HepG2 (cell line): ENCODE results near the gene TIMM17A. TPM values are rescaled to one million over a fixed set of nuclear protein-coding genes. Genes with fewer than 3 reads are reported as not detected.

ENCODE experiments used
- ATAC-seq: fragments of 200-7000 bp; cut with Tn5 transposase; 3 replicates; pipeline ENCODE4 v1.9.1; 2020; ENCODE audit warnings: mild to moderate bottlenecking, moderate library complexity
- BruUV-seq: library from RNA; stranded (reverse); fragments of 400-500 nt; replicated peaks from 2 replicates; lab custom pipeline; 2021; lab: Mats Ljungman, UMichigan
- CTCF ChIA-PET: fragments of 300-600 bp; formaldehyde crosslinking; extraction: SDS; loops from one replicate; lab custom pipeline; 2021; ENCODE audit warnings: low total read pairs, inconsistent platforms, low intra/inter-chr PET ratio; lab: Yijun Ruan, JAX
- POLR2A ChIA-PET: fragments of 350-600 bp; sonication (Branson Sonifier 250); formaldehyde crosslinking; loops from one replicate; lab custom pipeline; 2020; ENCODE audit warnings: antibody characterized with exemption, inconsistent platforms; lab: Yijun Ruan, JAX
- DNase-seq: peaks from one replicate; pipeline ENCODE4 v3.0.0-alpha.2; 2015; ENCODE audit warnings: low spot score
- FAIRE-seq: peaks from 3 replicates; lab custom pipeline; 2011; peaks lifted over from hg19 to GRCh38; lab: Jason Lieb, UNC
- H2AFZ ChIP-seq: one replicate; pipeline ENCODE4 v1.6.1; 2011; ENCODE audit warnings: low read length, inconsistent platforms
- H3K27ac ChIP-seq: fragments of 300-600 bp; 3 replicates; pipeline ENCODE4 v1.8.0; 2011; ENCODE audit warnings: mixed run types, mild to moderate bottlenecking, mixed read lengths, low read length, inconsistent platforms; ENCODE audit not compliant: insufficient read depth; ENCODE audit errors: extremely low read length
- H3K27me3 ChIP-seq, 2 experiments: fragments of 200-600 bp in 1 of 2; 2 replicates in 1 of 2; 3 replicates in 1 of 2; pipeline versions ENCODE4 v1.6.0 to v1.8.0; 2011; ENCODE audit warnings: low read length in 2 of 2, mild to moderate bottlenecking in 2 of 2, moderate library complexity in 2 of 2, inconsistent platforms in 1 of 2; ENCODE audit not compliant: insufficient read depth in 2 of 2, control insufficient read depth in 1 of 2
- H3K36me3 ChIP-seq, 2 experiments: fragments of 200-600 bp in 1 of 2; replicated peaks in 1 of 2; 2 replicates in 1 of 2; 3 replicates in 1 of 2; pipeline versions ENCODE4 v1.5.1 to v1.8.0; 2011; ENCODE audit warnings: low read length in 2 of 2, inconsistent platforms in 1 of 2; ENCODE audit not compliant: insufficient read depth in 2 of 2, control insufficient read depth in 1 of 2
- H3K4me1 ChIP-seq: 2 replicates; pipeline ENCODE4 v1.5.1; 2012; ENCODE audit warnings: low read length, inconsistent platforms; ENCODE audit not compliant: insufficient read depth
- H3K4me2 ChIP-seq: 2 replicates; pipeline ENCODE4 v1.6.0; 2011; ENCODE audit warnings: low read depth, low read length, inconsistent platforms
- H3K4me3 ChIP-seq, 3 experiments: fragments of 200-600 bp in 1 of 3; sonication (generic), shearing (Covaris generic) in 1 of 3; replicated peaks in 1 of 3; 2 replicates each; pipeline ENCODE4 v1.5.1; 2011 to 2016; ENCODE audit warnings: low read length in 3 of 3, inconsistent platforms in 2 of 3, low read depth in 2 of 3, mild to moderate bottlenecking in 2 of 3, control low read depth in 1 of 3, mixed read lengths in 1 of 3; ENCODE audit not compliant: insufficient read depth in 1 of 3
- H3K79me2 ChIP-seq: one replicate; pipeline ENCODE4 v1.6.1; 2011; ENCODE audit warnings: low read length, inconsistent platforms; ENCODE audit not compliant: insufficient read depth
- H3K9ac ChIP-seq: 2 replicates; pipeline ENCODE4 v1.6.0; 2011; ENCODE audit warnings: mild to moderate bottlenecking, low read depth, low read length, inconsistent platforms; ENCODE audit not compliant: insufficient read depth
- H3K9me3 ChIP-seq: 2 replicates; pipeline ENCODE4 v1.5.1; 2012; ENCODE audit warnings: mild to moderate bottlenecking, low read length
- H4K20me1 ChIP-seq: 2 replicates; pipeline ENCODE4 v1.6.0; 2011; ENCODE audit warnings: inconsistent platforms, mild to moderate bottlenecking, low read length, moderate library complexity; ENCODE audit not compliant: insufficient read depth
- AGO2 ChIP-seq: fragments of 200-400 bp; formaldehyde crosslinking; optimal IDR thresholded peaks from 2 replicates; pipeline ENCODE3; 2017; ENCODE audit warnings: mild to moderate bottlenecking, low read depth, low read length, moderate library complexity
- EP300 ChIP-seq, 3 experiments: sonication (generic) in 1 of 3; formaldehyde crosslinking in 1 of 3; IDR thresholded peaks; 2 replicates each; pipeline versions ENCODE4 v1.5.1 to v1.6.1; 2011 to 2020; ENCODE audit warnings: low read depth in 2 of 3, low read length in 2 of 3, borderline replicate concordance in 1 of 3, improper control_type of control experiment in 1 of 3, mild to moderate bottlenecking in 1 of 3, missing genetic modification reagents in 1 of 3, moderate library complexity in 1 of 3
- FOSL1 ChIP-seq: sonication (generic); formaldehyde crosslinking; IDR thresholded peaks from 2 replicates; pipeline ENCODE4 v1.9.0; 2021; ENCODE audit warnings: missing genetic modification reagents, borderline replicate concordance
- MAZ ChIP-seq, 2 experiments: sonication (generic) in 1 of 2; formaldehyde crosslinking in 1 of 2; IDR thresholded peaks; 2 replicates each; pipeline versions ENCODE4 v1.5.0 to v1.6.1; 2012 to 2020; ENCODE audit warnings: low read depth in 2 of 2, mild to moderate bottlenecking in 2 of 2, borderline replicate concordance in 1 of 2, improper control_type of control experiment in 1 of 2, low read length in 1 of 2, missing genetic modification reagents in 1 of 2, moderate library complexity in 1 of 2
- NFYB ChIP-seq: sonication (generic); formaldehyde crosslinking; IDR thresholded peaks from 2 replicates; pipeline ENCODE4 v1.4.0; 2020; ENCODE audit warnings: missing genetic modification reagents
- POLR2G ChIP-seq: fragments of 200-400 bp; formaldehyde crosslinking; IDR thresholded peaks from 2 replicates; pipeline ENCODE4 v1.6.1; 2018; ENCODE audit warnings: mild to moderate bottlenecking, low read depth, low read length, moderate library complexity
- RBFOX2 ChIP-seq: fragments of 200-400 bp; formaldehyde crosslinking; IDR thresholded peaks from 2 replicates; pipeline ENCODE4 v1.6.1; 2017; ENCODE audit warnings: low read depth, mild to moderate bottlenecking, low read length
- SALL1 ChIP-seq: sonication (generic); formaldehyde crosslinking; IDR thresholded peaks from 2 replicates; pipeline ENCODE4 v1.8.0; 2022; ENCODE audit warnings: mild to moderate bottlenecking, missing genetic modification reagents
- SNRNP70 ChIP-seq: fragments of 200-400 bp; formaldehyde crosslinking; IDR thresholded peaks from 2 replicates; pipeline ENCODE4 v1.6.1; 2017; ENCODE audit warnings: mild to moderate bottlenecking, low read depth, low read length, moderate library complexity
- ZFAT ChIP-seq: sonication (generic); formaldehyde crosslinking; conservative IDR thresholded peaks from 2 replicates; pipeline ENCODE4 v1.8.1; 2023; ENCODE audit warnings: missing genetic modification reagents, inconsistent platforms
- ZFP1 ChIP-seq: IDR thresholded peaks from 2 replicates; pipeline ENCODE4 v1.6.1; 2016
- WGBS: methylation state at CpG from one replicate; pipeline ENCODE4 v1.1.6; 2017; ENCODE audit warnings: low lambda C conversion rate; 5-methylcytosine and 5-hydroxymethylcytosine counted together
- in situ Hi-C: cut with HindIII; loops from 2 replicates; pipeline ENCODE4 v1.10.0; 2017; ENCODE audit warnings: low pct_unique_long_range_greater_than_20kb; ENCODE audit not compliant: extremely low pct_ligation_motif_present
- intact Hi-C: fragments of 100-400 bp; cut with micrococcal nuclease; formaldehyde crosslinking; loops from one replicate; pipeline ENCODE4 v1.10.0; 2022; ENCODE audit not compliant: unreplicated experiment
- polyA plus RNA-seq, 8 experiments: library from polyadenylated mRNA; depleted of rRNA in 3 of 8; stranded (reverse) in 7 of 8; unstranded in 1 of 8; fragments of >200 nt; fragmentation: Illumina TruSeq in 4 of 8; extraction: Trizol in 4 of 8; gene quantifications; 2 replicates each; pipeline versions ENCODE4 v1.2.1 to v1.2.3, GENCODE V29; 2011 to 2016; ENCODE audit warnings: low read depth in 4 of 8, missing spikeins in 1 of 8, mixed read lengths in 1 of 8; ENCODE audit not compliant: insufficient read depth in 1 of 8
- total RNA-seq, 5 experiments: library from RNA; depleted of rRNA; stranded (reverse); fragments of >200 nt; fragmentation: Illumina TruSeq; extraction: Trizol; gene quantifications; 2 replicates each; pipeline ENCODE4 v1.2.3, GENCODE V29; 2016; ENCODE audit warnings: low read depth in 1 of 5
- TF ChIP-seq, protein P1 (sequence below): sonication (generic); formaldehyde crosslinking; IDR thresholded peaks from 2 replicates; pipeline ENCODE4 v1.4.0; 2020; ENCODE audit warnings: missing genetic modification reagents
- TF ChIP-seq, protein P2 (sequence below): IDR thresholded peaks from 2 replicates; pipeline ENCODE4 v1.6.1; 2016; ENCODE audit warnings: mild to moderate bottlenecking

TIMM17A gene
- total and polyA plus RNA-seq, 2 of the 13 experiments (the other 11 are each of a cell fraction or from before 2014, with no cell fraction given), result 50.8 to 97.8 TPM

DNA sequence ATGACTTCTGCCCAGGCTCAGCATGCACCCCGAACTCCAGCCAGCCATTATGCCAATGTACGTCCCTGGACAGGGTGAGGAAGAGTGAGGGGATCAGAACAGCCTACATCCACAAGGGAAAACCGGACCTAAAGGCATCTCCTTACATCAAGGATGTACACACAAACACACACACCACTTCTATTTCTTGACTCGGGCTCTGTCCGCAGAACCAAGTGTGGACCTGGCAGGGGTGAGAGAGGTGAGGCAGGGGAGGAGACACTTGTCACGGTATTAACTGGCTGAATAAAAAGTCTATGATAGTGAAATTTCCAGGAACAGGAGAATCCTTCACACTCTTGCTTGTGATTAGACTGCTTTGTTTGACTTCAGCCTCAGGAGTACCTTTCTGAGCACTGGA lies 11.3 kb upstream of the TIMM17A start:
- 47% methylated on average over 6 of the region's 6 CpGs for WGBS
- no peak overlapping the region for H3K9ac ChIP-seq
- ChIA-PET POLR2A (no interaction called here), CTCF (no interaction called here)
- no peak overlapping the region for H2AFZ ChIP-seq
- no peaks in the 10 kb centered on the region for H3K36me3 ChIP-seq
- no peak overlapping the region for H3K27ac ChIP-seq
- BruUV-seq, result no TSS peak
- peaks cover 0 to 38% of the 10 kb centered on the region in 2 experiments; a peak in 3 of 5 replicates for H3K27me3 ChIP-seq
- H4K20me1 ChIP-seq, result no peaks in the 10 kb centered on the region
- no peak for ATAC-seq
- intact Hi-C loops, result no loop called here
- no peaks in the 10 kb centered on the region for H3K9me3 ChIP-seq
- H3K79me2 ChIP-seq, result no peaks in the 10 kb centered on the region
- no peak overlapping the region for H3K4me2 ChIP-seq
- TF ChIP-seq SNRNP70 (no peak), FOSL1 (CRISPR knock-in tag) (no peak), SALL1 (CRISPR knock-in tag) (no peak), ZFAT (CRISPR knock-in tag) (no peak), EP300 (IDR thresholded peaks at IDR 0.05; ENCODE audit: low read depth in 2 of 2, low read length in 2 of 2) (no peak), EP300 (CRISPR knock-in tag; IDR thresholded peaks at IDR 0.05; ENCODE audit: borderline replicate concordance) (no peak), RBFOX2 (no peak), AGO2 (no peak), NFYB (CRISPR knock-in tag) (no peak), POLR2G (no peak), MAZ (IDR thresholded peaks at IDR 0.05; ENCODE audit: borderline replicate concordance, low read depth, low read length) (no peak), MAZ (CRISPR knock-in tag; IDR thresholded peaks at IDR 0.05; ENCODE audit: low read depth) (no peak), ZFP1 (CRISPR knock-in tag) (no peak)
- TF ChIP-seq, protein P1, sequence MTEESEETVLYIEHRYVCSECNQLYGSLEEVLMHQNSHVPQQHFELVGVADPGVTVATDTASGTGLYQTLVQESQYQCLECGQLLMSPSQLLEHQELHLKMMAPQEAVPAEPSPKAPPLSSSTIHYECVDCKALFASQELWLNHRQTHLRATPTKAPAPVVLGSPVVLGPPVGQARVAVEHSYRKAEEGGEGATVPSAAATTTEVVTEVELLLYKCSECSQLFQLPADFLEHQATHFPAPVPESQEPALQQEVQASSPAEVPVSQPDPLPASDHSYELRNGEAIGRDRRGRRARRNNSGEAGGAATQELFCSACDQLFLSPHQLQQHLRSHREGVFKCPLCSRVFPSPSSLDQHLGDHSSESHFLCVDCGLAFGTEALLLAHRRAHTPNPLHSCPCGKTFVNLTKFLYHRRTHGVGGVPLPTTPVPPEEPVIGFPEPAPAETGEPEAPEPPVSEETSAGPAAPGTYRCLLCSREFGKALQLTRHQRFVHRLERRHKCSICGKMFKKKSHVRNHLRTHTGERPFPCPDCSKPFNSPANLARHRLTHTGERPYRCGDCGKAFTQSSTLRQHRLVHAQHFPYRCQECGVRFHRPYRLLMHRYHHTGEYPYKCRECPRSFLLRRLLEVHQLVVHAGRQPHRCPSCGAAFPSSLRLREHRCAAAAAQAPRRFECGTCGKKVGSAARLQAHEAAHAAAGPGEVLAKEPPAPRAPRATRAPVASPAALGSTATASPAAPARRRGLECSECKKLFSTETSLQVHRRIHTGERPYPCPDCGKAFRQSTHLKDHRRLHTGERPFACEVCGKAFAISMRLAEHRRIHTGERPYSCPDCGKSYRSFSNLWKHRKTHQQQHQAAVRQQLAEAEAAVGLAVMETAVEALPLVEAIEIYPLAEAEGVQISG (CRISPR knock-in tag), result no peak
- TF ChIP-seq, protein P2, sequence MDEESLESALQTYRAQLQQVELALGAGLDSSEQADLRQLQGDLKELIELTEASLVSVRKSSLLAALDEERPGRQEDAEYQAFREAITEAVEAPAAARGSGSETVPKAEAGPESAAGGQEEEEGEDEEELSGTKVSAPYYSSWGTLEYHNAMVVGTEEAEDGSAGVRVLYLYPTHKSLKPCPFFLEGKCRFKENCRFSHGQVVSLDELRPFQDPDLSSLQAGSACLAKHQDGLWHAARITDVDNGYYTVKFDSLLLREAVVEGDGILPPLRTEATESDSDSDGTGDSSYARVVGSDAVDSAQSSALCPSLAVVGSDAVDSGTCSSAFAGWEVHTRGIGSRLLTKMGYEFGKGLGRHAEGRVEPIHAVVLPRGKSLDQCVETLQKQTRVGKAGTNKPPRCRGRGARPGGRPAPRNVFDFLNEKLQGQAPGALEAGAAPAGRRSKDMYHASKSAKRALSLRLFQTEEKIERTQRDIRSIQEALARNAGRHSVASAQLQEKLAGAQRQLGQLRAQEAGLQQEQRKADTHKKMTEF (CRISPR knock-in tag), result no peak
- TF ChIP-seq, all 625 proteins: peak for 0
- no peak for FAIRE-seq
- Histone ChIP-seq H3K4me1 (peaks cover 29% of the 10 kb centered on the region), H3K4me3 (no peak overlapping the region)
- DNase-seq, result no peak
- in situ Hi-C loops, result no loop called here
